ENCODE measurements around the gene TST. TPM values are rescaled to one million over a fixed set of nuclear protein-coding genes. Genes with fewer than 3 reads are reported as not detected.

The TST gene
- polyA plus RNA-seq, 3 donors = 40.9 to 55.9 (median 52.3) TPM

- no peak for DNase-seq (ENCODE audit: extremely low read depth in 1 of 11, low read depth in 9 of 11, low spot score in 4 of 11)
Observed at GRCh38 chr22:37044634-37045625, 25.7 kb upstream of the TST start.

DNA sequence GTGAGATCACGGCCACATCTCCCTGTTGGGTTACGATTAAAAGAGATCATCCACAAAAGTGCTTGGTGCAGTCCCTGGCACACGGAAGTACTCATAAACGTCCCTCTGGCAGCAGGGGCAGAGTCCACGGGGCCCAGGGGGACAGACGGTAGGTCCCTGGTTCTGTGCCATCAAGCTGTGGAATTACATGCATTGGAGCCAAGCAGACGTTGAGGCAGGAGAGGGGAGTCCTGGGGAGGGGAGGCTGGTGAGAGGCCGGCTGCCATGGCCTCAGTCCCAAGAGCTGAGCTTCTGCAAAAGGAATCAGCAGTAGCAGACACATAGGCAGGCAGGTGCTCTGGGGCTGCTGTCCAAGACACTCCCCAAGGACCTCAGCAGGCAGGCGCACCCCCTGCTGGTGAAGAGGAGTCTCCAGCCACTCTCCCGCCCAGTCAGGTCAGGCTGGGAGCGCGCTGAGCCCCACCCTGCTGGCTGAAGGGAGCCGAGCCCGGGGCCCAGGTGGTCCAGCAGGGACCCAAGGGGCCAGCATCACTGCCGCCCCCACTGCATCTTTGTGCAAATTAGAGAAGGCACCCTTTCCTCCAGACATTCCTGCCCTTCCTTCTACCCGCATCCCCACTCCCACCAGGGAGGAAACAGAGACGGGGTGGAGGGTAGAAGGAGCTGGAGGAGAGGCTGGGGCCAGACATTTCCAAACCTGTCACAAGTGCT is 24.7 kb upstream of the TST start:
- DNase-seq (ENCODE audit: extremely low read depth in 1 of 11, low read depth in 9 of 11, low spot score in 4 of 11) = peak in 1 of 11 donors; percentile 54

- DNase-seq (ENCODE audit: extremely low read depth in 1 of 11, low read depth in 9 of 11, low spot score in 4 of 11) = no peak
Observed at GRCh38 chr22:37043209-37043827, 24.1 kb upstream of the TST start.

DNA sequence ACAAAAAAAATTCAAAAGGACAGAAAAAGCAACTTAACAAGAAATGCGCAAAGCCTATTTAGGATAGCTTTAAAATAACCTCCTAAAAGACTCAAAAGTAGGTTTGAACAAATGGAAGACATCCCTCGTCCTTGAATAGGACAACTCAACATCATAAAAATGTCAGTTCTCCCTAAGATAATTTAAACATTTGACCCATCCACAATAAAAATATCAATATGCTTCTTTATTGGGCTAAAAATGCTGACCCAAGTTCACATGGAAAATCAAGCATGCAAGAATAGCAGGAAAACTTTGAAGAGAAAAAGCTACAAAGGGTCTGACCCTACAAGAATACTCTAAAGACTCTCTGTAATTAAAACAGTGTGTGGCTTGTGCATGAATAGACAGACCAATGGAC is 20.2 kb upstream of the TST start:
- DNase-seq (ENCODE audit: extremely low read depth in 1 of 11, low read depth in 9 of 11, low spot score in 4 of 11) = peak in 3 of 11 donors; percentile 52 to 71 (median 56)

- no peak for DNase-seq (ENCODE audit: extremely low read depth in 1 of 11, low read depth in 9 of 11, low spot score in 4 of 11)
Observed at GRCh38 chr22:37037669-37038068, 18.4 kb upstream of the TST start.

DNA sequence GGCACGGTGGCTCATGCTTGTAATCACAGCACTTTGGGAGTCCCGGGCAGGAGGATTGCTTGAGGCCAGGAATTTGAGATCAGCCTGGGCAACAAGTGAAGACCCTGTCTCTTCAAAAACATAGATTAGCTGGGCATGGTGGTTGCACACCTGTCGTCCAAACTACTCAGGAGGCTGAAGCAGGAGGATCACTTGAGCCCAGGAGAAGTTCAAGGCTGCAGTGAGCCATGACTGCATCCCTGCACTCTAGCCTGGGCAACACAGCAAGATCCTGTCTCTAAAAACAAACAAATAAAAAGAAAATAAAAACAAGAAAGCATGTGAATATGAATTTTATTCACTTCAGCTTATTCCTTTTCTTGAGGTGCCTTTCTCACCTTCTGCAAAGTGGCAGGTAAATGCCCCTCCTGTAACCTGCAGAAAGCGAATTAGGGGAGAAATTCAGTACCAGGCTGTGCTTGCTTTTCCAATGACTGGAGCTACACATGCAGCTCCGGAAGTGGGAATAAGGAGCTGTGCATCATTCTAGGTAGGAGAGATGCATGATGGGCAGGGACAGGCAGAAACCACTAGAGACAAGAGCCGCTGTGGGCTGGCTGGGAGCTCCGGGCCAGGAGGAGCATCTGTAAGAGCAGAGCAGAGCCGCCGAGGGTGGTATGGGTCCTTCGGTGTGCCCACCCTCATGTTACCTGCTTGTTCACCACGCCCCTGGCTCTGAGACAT is 17.6 kb upstream of the TST start:
- DNase-seq (ENCODE audit: extremely low read depth in 1 of 11, low read depth in 9 of 11, low spot score in 4 of 11) = no peak

GRCh38 chr22:37033605-37034430 is 14.6 kb upstream of the TST start:
- no peak for DNase-seq (ENCODE audit: extremely low read depth in 1 of 11, low read depth in 9 of 11, low spot score in 4 of 11)

DNA sequence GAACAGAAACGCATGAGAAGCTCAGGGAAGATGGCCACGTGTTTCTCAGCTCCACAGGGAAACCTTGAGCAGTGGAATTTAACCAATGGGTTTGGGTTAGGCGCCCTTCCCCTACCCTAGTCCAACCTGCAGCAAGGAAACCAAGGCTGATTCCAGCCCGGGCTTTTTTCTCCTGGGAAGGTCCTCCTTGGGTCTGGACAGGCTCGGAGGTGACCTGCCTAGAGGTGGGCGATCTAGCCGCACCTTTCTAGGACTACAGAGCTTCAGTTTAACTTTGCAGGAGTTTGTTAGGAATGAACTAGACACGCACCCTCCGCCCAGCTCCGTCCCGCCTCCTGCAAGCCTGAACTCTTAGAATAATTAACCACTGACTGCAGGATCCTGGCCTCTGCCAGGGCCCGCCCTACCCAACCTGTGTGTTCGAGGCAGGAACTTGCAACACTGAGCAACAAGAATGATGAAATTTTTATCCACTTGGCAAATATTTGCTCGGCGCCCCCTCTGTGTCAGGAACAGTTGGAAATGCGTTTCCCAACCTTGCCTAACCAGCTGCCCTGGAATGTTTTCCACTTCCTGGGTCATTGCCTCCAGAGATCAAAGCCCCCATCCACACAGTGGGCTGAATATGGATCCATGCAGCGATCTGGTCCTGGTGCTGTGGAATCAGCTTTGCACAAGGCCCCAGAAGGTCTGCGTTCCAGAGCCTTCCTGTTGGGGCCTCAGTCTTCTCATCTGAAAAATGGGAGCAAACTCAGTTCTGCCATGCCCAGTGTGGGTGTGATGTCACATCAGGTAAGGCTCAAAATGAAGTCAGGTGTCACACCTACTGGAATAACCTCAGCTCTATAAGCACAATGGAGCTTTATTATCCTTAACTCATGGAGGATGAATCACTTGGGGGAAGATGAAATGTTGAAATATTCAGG is 13.6 kb upstream of the TST start:
- peak in 4 of 11 donors; percentile 28 to 66 (median 53) for DNase-seq (ENCODE audit: extremely low read depth in 1 of 11, low read depth in 9 of 11, low spot score in 4 of 11)

DNA sequence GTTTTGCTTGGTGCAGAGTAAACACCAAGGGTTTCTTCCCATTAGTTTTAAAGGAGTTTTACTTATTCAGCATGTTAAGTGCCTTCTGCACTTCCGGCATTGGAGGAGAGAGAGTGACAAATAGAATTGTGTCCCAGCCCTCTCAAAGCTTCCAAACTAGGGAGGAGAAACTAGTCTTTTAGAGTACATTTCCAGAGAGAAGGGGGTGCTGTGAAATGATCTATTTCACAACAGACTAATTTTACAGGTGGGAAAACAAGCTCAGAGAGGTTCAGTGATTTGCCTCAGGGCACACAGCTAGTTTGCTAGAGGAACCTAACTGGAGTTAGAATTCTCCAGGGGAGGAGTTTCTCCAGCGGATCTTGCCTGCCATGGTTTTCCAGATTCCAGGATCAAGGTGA is 12.9 kb upstream of the TST start:
- no peak for DNase-seq (ENCODE audit: extremely low read depth in 1 of 11, low read depth in 9 of 11, low spot score in 4 of 11)

DNA sequence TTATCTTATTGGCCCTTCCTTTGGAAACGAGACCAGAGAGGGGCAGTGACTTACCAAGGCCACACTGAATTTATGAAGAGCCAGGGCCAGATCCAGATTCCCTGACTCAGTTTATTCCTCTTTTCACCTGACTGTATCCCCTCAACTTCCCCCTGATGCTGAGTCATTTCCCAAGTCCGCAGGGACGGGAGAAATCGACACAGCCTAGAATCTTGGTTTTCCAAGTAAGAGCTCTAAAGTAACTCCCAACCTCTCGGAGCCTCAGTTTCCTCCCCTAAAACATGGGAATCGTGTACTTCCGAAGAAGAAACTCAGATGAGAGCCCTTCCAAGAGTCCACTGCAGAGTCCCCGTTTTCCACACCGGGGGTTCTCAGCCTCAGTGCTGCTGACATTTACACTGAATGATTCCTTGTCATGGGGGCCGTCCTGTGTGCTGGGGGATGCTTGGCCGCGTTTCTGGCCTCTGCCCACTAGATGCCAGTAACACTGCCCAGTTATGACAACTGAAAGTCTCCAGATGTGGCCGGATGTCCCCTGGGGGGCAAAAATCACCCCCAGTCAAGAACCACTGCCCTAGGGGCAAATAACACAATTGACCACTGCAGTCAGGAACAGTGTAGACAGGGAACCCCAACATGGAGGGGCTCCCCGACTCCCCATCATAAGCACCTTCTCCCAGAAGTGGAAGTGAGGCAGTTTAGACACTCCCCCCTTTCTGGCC is 11.5 kb upstream of the TST start:
- DNase-seq (ENCODE audit: extremely low read depth in 1 of 11, low read depth in 9 of 11, low spot score in 4 of 11) = no peak

DNA sequence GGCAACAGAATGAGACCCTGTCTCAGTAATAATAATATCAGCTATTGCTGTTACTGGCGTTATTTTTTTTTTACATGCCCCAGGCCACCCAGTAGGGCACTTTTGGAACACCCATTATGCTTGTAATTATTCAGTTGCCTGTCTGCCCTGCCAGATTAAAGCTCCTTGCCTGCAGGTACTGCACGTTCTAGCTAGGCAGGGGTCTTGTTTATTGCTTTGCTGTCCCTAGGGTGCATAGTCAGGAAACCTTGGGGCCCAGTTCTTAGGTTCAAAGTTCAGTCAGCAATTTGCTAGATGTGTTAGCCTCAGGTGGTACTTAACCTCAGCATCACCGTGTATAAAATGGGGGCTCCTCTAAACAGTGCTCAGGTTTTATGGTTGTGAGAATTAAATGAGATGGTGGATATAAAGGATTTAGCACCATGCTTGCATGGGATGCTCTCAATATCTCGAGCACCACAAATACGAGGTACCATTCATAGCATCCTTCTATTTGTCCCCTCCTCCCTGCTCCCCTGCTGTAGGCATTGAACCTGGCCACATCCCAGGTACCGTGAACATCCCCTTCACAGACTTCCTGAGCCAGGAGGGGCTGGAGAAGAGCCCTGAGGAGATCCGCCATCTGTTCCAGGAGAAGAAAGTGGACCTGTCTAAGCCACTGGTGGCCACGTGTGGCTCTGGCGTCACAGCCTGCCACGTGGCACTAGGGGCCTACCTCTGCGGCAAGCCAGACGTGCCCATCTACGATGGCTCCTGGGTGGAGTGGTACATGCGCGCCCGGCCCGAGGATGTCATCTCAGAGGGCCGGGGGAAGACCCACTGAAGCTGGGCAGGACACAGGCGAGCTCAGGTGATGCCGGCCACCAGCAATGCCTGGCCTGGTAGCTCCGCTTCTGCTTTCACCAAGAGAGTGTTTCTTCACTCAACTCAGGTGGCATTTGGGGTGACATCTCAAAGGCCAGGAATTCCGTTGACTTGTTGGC is 9.7 kb upstream of the TST start:
- no peak for DNase-seq (ENCODE audit: extremely low read depth in 1 of 11, low read depth in 9 of 11, low spot score in 4 of 11)

DNA sequence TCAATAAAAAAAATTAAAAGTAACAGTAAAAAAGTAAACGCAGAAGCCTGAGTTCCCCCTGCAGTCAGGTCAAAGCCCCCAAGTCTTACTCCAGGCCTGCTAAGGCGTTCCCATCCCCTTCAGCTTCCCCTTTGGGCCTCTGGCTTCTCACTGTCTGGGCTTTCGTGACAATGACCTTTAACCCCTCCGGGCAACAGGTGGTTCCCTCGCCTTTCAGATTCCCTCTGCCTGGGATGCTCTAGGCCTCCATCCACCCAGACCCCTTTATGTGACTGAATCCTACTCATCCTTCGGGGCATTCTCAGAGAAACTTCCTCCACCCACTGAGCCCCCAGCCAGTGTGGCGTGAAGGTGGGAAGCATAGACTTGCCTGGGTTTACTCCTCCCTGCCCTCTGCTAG is 8.3 kb upstream of the TST start:
- DNase-seq (ENCODE audit: extremely low read depth in 1 of 11, low read depth in 9 of 11, low spot score in 4 of 11) = no peak

GRCh38 chr22:37026325-37026724 is 7.1 kb upstream of the TST start:
- DNase-seq (ENCODE audit: extremely low read depth in 1 of 11, low read depth in 9 of 11, low spot score in 4 of 11) = no peak

- DNase-seq (ENCODE audit: extremely low read depth in 1 of 11, low read depth in 9 of 11, low spot score in 4 of 11) = no peak
Observed at GRCh38 chr22:37025500-37026070, 6.3 kb upstream of the TST start.
